GM10266 (cell line): ENCODE measurements around the gene CPD.
A peak's percentile ranks its signal among the peaks of the same experiment; 100 is the strongest.

Experiments used
- DNase-seq: peaks from one replicate; pipeline ENCODE4 v3.0.0; 2012; ENCODE audit errors: extremely low spot score
- CTCF ChIP-seq: IDR thresholded peaks from 2 replicates; pipeline ENCODE4 v1.5.1; 2012; ENCODE audit warnings: mild to moderate bottlenecking, low read depth; ENCODE audit not compliant: control insufficient read depth, insufficient read depth; ENCODE audit errors: missing control alignments

Gene CPD

GRCh38 chr17:30477083-30477773 is 98.5 kb downstream of the CPD start, which contains the start of gene GOSR1:
Gene GOSR1 (plus strand): TSS chr17:30477408. CDS start chr17:30477434, 26 bp downstream.
- peak; percentile 82 for TF ChIP-seq CTCF
- DNase-seq = peak; percentile 84

DNA sequence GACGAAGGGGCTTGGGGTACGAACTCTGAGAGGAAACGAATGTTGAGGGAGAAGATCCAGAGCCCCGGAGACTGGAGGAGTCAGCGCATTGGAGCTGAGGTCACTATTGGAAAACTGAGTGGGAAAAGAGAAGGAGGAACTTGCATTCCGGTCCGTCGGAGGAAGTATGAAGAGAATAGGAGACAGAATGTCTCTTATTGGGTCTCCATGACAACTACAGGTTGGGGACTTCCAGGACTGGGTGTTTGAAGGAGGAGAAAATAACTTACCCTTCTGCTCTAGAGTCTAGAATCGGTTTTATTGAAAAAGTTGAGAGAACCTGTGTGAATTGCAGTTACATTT is 99.0 kb downstream of the CPD start:
- peak; percentile 37 for DNase-seq

DNA sequence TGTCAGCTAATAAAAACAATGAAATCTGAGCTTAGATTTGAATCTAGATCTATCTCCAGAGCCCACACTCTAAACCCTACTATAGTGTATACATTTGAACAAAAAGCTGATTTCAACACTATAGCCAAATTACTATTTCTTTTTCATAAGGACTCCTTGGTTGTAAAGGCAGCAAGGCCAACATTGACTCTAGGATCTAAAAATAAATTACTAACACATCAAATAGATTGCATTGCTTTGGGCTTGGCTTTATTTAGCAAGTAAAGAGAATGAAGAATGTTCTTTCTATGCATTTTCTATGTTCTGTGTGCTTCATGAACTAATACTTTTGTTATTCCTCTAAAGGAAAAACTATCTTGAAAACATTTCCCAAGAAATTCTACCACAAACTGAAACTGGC is 103.8 kb downstream of the CPD start:
- DNase-seq = no peak
- no peak for TF ChIP-seq CTCF

More for the DNA sequence above, 99.0 kb downstream of the CPD start:
- no peak for TF ChIP-seq CTCF

- no peak for TF ChIP-seq CTCF
- DNase-seq = no peak
Measured at GRCh38 chr17:30483159-30483558, 104.4 kb downstream of the CPD start.

DNA sequence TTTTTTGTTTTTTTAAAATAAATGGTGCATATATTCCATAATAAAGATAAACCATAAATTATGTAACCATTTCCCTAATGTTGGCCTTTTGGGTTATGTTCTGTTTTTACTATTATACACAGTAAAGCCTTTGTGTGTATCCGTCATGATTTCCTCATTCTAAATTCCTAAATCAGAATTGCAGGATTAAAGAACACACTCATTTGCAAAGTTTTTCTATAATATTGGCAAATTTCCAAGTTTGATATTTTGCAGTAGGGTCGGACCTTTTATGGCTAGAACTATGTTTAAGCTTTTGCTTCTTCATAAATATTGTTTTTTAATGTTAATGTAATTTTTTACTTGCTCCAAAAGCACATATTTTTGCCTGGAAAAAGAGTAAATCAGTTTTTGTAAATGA is 115.1 kb downstream of the CPD start:
- no peak for TF ChIP-seq CTCF
- no peak for DNase-seq

DNA sequence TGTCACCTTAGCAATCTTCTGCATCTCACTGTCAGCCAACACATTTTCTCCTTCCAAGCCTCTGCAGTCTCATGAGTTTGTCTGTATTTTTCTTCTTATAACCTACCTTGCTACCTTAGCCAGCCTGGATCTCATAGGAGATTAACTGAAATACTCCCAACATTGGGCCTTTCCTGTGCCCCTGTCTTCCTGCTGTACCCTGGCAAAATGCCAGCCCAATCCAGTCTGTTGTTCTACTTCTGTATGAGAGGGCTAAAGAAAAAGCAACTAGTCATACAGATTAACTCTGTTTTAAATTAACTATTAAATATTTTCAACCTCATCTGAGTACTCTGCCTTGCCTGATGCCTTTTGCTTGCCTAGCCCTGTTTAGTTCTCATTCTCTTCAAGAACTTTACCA is 116.9 kb downstream of the CPD start:
- TF ChIP-seq CTCF = no peak
- DNase-seq = no peak

DNA sequence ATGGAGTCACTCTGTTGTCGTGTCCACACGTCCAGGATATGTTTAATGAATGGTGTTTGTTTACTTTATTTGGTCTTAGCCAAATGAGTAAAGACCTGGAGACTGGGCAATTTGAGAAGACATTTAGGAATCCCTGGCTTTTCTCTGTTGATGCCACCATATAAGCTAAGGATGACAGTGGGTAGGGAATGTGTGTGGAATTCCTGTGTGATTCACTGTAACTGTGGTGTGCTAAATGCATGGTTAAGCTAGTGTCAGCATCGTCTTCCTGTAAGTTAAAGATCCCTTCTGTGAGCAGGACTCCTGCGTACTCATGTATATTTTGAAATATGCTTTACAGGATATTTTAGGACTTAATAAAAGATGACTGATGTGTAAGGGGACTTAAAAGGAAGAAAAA is 124.8 kb downstream of the CPD start:
- TF ChIP-seq CTCF = no peak

More for the DNA sequence above, 124.8 kb downstream of the CPD start:
- no peak for DNase-seq
